Activated T-cell treated with anti-CD3 and anti-CD28 coated beads, Interleukin-2, amount 50 U/mL, for 48 hours (primary cell): ENCODE measurements around the gene FOSL1.
A peak's percentile ranks its signal among the peaks of the same experiment; 100 is the strongest.

ENCODE experiments used
- DNase-seq, 2 experiments: peaks; one replicate each; pipeline ENCODE4 v3.0.0-alpha.2; 2020

The FOSL1 gene

DNA sequence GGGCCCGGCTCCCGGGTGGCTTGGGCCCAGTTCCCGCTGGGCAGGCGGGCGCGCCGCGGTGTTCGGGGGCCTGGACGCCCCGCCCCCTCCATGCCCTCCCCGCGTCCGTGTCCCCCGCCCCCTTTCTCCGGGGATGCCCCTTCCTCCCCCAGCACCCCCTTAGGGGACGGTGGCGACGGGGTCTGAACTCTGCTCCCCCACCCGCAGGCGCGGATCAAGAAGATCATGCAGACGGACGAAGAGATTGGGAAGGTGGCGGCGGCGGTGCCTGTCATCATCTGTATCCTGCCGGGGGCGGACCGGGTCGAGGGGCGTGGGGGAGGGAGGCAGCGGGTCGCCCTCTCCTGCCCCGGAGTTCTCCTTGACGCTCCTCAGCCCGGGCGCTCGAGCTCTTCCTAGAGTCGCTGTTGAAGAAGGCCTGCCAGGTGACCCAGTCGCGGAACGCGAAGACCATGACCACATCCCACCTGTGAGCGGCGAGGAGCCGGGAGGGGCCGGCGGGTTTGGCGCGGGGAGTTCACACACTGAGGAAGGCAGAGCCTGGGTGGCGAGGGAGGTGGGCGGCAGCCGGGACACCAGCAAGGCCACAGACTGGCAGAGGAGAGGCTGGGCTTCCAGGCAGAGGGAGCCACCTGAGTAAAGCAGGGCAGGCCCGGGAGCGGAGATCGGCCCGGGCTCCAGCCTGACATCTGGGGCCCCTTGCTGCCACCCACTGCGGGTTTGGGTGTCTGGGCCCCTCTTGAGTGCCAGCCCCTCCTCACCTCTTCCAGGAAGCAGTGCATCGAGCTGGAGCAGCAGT is 19.6 kb upstream of the FOSL1 start:
- peak in 1 of 2 experiments; percentile 77 for DNase-seq

DNA sequence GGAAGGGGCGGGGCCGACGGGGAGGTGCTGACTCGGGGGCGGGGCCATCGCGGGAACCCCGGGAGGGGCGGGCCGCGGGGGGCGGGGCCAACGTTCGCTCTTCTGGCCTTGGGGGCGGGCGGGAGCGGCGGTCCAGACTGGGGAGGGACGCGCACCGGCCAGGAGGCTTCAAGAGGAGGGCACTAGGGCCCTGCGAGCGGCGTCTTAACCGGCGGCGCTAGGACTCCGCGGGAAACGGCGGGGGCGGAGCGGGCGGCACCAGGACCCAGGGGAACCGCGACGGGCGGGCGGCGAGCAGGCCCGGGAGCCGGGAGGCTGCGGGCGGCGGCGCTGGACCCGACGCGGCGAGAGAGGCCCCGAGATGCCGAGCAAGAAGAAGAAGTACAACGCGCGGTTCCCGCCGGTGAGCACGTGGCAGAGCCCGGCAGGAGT is 19.0 kb upstream of the FOSL1 start, which contains the start of gene DRAP1:
TSS of gene DRAP1 (plus strand) at position 286 of the 432 bp plus-strand sequence. CDS start at position 362, 76 bp downstream.
- peak; percentile 98 to 99 for DNase-seq

DNA sequence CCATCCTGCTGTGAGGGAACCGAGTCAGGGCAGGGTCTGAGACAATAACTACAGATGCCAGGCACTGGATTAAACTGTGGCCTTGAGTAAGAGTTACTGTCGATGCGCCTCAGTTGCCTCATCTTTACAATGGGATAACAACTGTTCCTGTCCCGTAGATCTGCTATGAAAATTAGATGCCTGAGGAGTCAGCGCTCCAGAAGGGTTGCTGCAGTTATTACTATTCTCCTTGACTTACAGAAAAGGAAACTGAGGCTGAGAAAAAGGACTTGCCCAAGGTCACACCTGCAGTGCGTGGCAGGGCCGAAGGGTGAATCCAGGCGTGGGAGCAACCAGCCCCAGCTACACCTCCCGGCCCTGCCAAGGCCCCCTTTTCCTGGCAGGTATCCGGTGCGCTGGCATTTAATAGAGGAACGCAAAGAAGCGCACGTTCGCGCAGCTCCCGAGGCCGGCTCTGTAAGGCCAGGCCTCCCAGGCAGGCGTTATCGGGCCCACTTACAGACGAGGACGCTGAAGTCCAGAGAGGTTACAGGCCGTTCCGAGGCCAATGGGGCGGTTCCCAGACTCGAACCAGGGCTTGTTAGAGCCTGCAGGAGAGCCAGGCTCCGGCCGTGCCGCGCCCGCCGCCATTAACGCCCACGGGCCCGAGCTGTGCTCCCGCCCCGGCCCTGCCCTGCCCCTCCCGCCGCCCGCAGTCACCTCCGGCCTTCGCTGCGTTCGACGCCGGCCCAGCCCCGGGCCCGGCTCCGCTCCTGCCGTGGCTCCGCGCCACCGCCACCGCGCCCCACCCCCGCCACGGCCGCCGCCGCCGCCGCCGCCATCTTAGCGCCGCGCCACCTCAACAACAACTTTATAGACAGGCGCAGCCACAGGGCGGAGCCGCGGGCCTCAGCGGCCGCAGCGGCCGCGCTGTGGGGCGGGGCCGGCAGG is 18.3 kb upstream of the FOSL1 start, which contains the start of gene C11orf68:
TSS of gene C11orf68 (minus strand) at position 852 of the 930 bp plus-strand sequence. CDS start at position 821, 31 bp downstream.
- DNase-seq: no peak

DNA sequence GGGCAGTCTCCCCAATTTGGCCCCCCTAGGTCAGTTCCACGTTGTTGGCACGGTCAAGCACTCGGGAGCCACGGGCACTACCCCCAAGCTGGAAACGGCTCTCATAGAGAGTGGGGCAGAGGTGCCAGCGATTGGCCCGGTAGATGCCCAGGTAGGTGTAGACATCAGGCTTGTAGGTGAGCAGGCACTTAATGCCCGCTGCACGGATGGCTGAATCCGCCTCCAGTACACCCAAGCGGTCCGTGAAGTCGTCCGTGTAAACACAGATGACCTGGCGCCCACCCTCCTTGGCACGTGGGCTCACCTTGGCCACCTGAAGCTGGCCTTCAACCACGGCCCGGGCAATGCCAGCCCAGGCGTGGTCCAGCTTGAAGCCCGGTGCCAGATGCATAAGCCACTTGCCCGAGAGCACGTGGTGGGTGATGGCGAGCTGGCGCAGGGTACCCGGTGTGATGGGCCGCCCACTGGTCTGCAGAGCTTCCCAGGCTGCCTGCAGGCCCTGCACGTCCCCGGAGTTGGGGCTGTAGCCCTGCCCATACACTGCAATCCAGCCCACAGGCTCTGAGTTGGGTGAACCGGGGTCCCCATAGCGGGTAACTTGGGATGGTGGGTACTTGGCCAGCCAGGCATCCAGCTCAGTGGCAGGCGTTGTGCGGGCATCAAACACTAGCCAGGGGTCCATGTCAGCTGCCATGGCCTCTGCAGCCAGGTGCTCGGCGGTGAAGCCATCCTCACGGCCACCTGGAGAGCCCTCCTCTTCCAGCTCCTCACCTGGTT is 17.4 kb upstream of the FOSL1 start:
- no peak for DNase-seq

DNA sequence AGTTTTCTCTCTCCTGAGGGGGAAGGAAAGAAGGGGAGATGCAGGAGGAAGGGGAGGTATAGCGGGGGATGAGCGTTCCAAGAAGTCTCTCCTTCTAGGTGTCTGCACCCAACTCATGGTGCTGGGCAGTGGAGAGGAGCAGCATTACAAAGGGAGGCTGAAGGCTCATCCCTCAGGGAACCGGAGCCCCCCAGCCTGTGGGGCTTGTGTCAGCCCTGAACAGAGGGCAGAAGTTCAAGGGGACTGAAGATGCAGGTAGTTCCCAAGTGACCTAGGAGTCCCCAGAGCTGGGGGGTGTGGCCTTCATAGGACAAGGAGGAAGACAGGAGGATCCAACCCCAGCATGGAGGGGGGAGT is 16.9 kb upstream of the FOSL1 start:
- DNase-seq: no peak

DNA sequence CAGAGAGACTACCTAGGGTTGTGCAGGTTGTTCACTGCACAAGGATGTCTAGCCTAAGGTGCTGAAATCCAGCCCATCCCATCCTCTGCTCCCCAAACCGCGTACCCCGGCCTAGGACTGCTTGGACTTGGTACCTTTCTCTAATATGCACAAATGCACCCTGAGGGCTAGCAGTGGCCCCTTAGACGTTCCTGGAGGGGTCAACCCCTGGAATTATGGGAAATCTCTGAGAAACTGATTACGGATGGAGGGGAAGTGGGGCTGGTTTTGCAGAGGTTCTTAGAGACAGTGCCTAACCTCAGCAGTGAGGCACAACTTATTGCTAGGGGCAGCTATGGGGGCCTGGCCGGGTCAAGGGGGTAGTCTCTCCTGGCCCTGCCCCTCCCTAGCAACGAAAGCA is 16.2 kb upstream of the FOSL1 start:
- DNase-seq: no peak

DNA sequence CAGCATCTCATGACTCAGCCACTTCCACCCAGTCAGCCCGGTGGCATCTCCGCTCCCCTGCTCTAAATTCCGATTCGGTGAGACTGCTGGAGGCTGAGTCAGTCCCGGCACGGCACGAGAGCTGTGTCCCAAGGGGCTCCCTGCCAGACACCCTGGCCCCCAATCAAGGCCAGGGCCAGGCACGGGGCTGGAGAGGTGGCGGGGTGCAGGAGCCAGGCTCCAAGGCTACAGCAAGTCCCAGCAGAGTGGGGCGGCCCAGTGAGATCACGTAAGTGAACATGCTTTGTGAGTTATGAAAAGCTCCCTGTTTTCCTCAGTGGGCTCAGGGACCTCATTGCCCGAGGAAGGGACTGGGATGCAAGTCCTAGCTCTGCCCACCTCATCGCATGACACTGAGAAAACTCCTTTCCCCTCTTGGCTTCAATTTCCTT is 15.6 kb upstream of the FOSL1 start:
- DNase-seq: no peak

DNA sequence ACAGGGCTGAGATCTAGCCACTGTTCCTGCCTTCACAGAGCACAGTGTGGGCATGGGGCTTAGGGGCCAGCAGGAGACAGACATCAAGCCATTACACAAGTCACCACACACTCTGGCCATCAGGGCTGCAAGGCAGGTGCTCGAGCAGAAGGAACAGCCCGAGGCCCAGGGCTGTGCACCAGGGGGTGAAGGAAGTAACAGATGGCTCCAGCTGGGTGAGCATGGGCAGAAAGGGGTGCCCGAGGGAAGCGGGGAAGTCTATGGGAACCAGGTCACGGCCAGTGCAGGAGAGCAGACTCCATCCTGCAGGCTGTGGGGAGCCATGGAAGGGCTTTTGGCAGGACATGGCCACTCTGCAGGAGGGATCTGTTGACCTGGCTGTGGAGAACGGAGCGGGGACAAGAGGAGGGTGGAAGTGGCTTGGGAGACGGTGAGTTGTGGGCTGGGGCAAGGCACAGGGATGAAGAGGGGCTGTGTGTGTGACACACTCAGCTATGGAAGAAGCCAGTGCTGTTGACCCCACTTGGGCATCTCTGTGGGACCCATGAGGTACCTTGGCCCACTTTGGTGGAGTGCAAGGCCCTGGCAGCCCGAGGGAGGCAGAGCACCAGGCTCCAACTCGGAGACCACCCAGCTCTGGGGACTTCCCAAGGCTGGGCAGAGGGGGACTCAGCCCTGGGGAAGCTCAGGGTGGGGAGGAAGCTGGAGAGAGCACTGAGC is 15.1 kb upstream of the FOSL1 start:
- DNase-seq: no peak

DNA sequence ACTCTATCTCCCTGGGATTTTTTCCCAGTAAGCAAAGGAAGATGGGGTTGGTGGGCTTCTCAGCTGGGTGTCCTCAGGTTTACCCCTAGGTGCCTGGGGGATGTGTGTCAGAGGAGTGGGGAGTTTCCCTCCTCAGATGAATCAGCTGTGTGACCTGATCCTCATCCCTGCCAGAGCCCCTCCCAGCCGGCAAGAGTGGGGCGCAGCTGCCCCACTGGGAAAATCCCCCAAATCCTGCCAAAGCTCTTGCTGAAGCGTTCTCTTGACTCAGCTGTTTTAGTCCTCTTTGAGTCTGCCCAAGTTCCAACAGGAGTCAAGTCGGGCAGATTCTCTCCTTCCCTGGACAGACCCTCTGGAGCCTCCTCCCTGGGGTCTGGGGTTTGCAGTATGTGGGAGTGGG is 12.7 kb upstream of the FOSL1 start:
- DNase-seq: no peak

DNA sequence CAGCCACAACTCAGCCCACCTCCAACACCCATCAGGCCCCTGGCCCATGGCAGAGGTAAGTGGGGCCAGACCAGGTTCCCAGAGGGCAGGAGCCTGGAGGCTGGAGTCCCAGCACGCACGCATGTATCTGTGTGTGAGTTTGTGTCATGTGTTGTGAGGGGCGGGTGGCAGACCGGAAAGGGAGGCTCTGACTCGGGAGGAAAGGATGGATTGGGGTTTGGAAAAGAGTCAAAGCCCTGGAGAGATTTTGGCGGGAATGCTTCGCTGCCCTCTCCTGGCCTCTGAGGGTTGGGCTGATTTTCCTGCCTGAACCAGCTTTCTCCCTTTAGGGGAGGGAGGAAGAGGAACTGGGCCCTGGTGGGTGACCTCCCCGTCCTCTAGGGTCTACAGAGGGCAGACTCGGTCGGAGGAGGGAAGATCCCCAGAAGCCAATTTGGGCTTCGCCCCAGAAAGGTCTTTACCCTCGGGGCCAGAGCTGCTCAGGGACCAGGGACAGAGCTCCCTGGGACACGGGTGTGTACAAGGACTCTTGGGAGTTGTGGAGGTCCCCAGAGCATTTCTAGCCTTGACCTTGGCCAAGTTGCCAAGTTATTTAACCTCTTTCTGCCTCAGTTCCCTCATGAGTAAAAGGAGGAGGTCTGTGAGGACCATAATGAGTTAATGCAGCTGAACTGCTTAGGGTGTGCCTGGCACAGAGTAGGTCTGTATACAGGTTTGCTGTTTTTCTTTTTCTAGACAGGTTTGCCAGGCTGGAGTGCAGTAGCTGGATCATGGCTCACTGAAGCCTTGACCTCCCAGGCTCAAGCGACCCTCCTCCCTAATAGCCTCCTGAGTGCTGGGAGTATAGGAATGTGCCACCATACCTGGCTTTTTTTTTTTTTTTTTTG is 11.7 kb upstream of the FOSL1 start:
- DNase-seq: no peak

DNA sequence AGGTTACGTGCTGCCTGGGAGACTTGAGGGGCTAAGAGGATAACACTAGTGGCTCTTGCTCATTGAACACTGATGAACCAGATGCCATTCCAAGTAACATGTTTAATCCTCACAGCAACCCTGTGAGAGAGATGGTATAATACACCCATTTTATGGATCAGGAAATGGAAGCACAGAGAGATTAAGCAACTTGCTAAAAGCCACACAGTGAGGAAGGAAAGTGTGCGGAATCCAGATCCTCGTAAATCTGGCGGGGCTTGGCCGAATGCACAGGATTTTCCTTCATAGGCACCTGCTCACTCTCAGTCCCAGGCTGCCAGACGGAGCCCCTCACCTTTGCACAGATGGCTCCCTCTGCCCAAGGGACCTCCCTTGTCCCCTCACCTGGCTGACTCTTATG is 7.7 kb upstream of the FOSL1 start:
- DNase-seq: no peak

- DNase-seq: no peak
These were observed 6.4 kb upstream of the FOSL1 start for GRCh38 chr11:65906602-65907001.

- no peak for DNase-seq
These were observed 3.5 kb upstream of the FOSL1 start for GRCh38 chr11:65903715-65904114.

GRCh38 chr11:65903068-65903481 is 2.9 kb upstream of the FOSL1 start:
- no peak for DNase-seq

DNA sequence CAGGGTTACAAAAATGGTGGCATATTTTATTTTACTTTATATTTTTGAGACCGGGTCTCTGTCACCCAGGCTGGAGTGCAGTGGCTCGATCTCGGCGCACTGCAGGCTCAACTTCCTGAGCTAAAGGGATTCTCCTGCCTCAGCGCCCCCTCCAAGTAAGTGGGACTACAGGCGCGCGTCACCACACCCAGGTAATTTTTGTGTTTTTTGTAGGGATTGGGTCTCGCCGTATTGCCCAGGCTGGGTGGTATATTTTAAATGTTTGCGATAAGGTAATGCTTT is 652 bp upstream of the FOSL1 start:
- DNase-seq: no peak

DNA sequence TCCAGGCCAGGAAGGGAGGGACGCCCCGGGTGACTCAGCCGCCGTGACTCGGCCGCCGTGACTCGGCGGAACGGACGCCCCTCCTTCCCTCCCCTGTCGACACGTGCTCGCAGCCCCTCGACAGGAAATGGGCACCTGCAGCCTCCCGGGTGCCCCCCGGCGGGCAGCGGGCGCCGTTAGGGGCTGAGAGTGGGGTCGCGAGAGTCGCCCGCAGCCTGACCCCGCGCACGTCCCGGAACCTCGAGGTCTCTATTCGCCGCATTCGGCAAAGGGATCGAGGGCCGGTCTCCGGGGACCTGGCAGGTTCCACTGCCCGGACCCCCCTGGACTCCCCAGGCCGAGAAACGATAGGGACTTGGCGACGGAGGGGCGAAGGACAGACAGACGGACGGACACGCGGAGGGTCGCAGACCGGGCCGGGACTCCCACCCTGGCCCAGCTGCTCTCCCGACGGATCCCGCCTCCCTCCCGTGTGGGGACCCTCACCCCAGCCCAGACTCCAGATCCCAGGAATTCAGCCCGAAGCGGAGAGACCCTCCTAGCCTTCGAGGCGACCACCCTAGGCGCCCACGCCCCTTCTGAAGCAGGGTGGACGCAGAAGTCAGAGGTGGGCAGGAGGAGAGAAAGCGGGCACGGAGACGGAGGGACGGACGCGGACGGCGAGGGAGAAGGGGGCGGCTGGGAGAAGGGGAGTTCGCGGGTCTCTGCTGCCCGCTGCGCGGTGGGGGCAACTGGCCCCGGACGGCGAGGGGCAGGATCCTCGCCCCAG is 648 bp downstream of the FOSL1 start:
- DNase-seq: peak; percentile 85 to 89

- DNase-seq: no peak
These were observed 1.4 kb downstream of the FOSL1 start for GRCh38 chr11:65898656-65899355.

DNA sequence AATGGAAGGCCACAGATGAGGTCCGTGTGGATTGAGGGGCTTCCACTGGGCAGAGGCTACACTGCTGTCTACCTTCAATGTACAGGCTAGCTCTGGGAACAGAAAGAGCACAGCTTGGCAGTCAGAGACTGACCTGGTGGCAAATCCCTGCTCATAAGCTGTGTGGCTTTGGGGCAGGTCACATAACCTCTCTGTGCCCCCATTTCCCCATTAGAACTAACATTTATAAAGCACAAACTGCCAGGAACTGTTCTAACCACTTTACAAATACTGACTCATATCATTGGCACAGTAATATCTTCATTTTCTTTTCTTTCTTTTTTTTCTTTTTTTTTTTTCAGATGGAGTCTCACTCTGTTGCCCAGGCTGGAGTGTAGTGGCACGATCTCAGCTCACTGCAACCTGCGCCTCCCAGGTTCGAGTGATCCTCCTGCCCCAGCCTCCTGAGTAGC is 3.1 kb downstream of the FOSL1 start:
- no peak for DNase-seq
